Measurements from ENCODE around the gene SIAH3.
"Not testable (repeated sequence)": the region's sequence is repeated elsewhere in the genome, so short reads cannot be mapped to it uniquely, and the experiment has no call there.

The SIAH3 gene

GRCh38 chr13:45851171-45851921, at the start of gene SIAH3:
Gene SIAH3 (minus strand): TSS chr13:45851753. CDS start chr13:45851629, 124 bp downstream.
- DNase-seq: no peak

- peak; percentile 8 for DNase-seq
Observed at GRCh38 chr13:45899406-45899805, 47.9 kb upstream of the SIAH3 start.

GRCh38 chr13:45897562-45897961, 46.0 kb upstream of the SIAH3 start:
- no peak for DNase-seq

- no peak for DNase-seq
Observed at GRCh38 chr13:45896285-45896684, 44.7 kb upstream of the SIAH3 start.

- DNase-seq: no peak
Observed at GRCh38 chr13:45895881-45896280, 44.3 kb upstream of the SIAH3 start.

GRCh38 chr13:45892513-45892912, 41.0 kb upstream of the SIAH3 start:
- DNase-seq: no peak

GRCh38 chr13:45889590-45890243, 38.2 kb upstream of the SIAH3 start:
- DNase-seq: no peak

GRCh38 chr13:45886466-45886865, 34.9 kb upstream of the SIAH3 start:
- no peak for DNase-seq

- DNase-seq: no peak
Observed at GRCh38 chr13:45885194-45885593, 33.6 kb upstream of the SIAH3 start.

GRCh38 chr13:45882626-45883025, 31.1 kb upstream of the SIAH3 start:
- DNase-seq: no peak

GRCh38 chr13:45881353-45881752, 29.8 kb upstream of the SIAH3 start:
- DNase-seq: no peak

GRCh38 chr13:45880242-45880641, 28.7 kb upstream of the SIAH3 start:
- DNase-seq: no peak

GRCh38 chr13:45879666-45880065, 28.1 kb upstream of the SIAH3 start:
- DNase-seq: no peak

- no peak for DNase-seq
Observed at GRCh38 chr13:45878966-45879365, 27.4 kb upstream of the SIAH3 start.

GRCh38 chr13:45876781-45877180, 25.2 kb upstream of the SIAH3 start:
- DNase-seq: no peak

- no peak for DNase-seq
Observed at GRCh38 chr13:45875951-45876350, 24.4 kb upstream of the SIAH3 start.

- no peak for DNase-seq
Observed at GRCh38 chr13:45873491-45874325, 22.2 kb upstream of the SIAH3 start.

GRCh38 chr13:45872566-45872965, 21.0 kb upstream of the SIAH3 start:
- no peak for DNase-seq

GRCh38 chr13:45871201-45871600, 19.6 kb upstream of the SIAH3 start:
- not testable (repeated sequence) for DNase-seq

- DNase-seq: no peak
Observed at GRCh38 chr13:45870232-45870631, 18.7 kb upstream of the SIAH3 start.

GRCh38 chr13:45865414-45865813, 13.9 kb upstream of the SIAH3 start:
- no peak for DNase-seq

- DNase-seq: no peak
Observed at GRCh38 chr13:45863709-45864590, 12.4 kb upstream of the SIAH3 start.

GRCh38 chr13:45861322-45861721, 9.8 kb upstream of the SIAH3 start:
- DNase-seq: no peak
